AML-193 (cell line): ENCODE measurements around the gene STX8.

Experiments
- DNase-seq, 2 experiments: peaks; one replicate each; lab custom pipeline; 2025; lab: John Stamatoyannopoulos, UW

Gene STX8

DNA sequence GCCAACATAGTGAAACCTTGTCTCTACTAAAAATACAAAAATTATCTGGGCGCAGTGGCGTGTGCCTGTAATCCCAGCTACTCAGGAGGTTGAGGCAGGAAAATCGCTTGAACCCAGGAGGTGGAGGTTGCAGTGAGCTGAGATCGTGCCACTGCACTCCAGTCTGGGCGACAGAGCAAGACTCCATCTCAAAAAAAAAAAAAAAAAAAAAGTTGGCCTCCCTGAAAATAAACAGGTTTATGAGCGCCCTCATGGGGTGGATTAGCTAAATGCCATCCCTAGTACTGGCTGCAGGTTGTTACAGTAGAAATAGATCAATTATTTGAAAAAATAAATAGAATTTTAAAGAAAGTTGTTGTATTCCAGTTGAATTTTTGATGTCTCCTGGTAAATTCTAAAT is 20.9 kb downstream of the STX8 start:
- peak; percentile 1 to 4 for DNase-seq

DNA sequence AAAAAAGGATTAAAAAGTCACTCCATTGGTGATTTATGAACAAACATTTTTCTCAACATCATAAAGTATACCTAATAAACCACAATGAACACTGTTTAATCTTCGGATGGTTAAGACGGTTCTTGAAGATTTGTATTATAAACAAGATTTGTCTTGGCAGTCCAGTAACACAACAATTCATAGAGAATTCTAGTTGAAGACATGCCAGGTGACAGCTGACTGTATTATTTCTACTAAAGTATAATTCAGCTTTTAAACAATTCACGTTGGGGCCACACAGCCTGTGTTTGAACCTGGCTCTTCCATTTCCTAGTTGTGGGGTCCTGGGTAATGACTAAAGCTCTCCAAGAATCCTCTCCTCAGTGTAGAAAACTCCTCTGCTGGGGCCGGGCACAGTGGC is 22.0 kb downstream of the STX8 start:
- DNase-seq: no peak

DNA sequence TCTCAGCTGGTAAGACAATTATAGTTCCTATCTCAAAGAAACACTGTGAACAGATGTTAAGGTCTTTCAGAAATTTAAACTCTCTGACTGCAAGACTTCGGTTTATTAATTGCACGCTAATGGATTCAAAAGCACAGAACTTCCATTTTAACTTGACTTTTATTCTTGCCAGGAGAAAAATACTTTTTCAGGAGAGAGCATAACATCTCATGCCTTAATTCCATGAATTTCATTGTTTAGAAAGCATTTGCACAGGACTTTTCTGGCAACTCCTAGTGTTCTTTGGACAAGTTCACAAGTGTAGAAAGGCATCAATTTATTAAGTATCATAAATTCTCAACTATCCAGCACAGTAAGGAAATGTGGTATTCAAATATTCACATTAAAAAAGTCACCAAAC is 22.4 kb downstream of the STX8 start:
- no peak for DNase-seq

DNA sequence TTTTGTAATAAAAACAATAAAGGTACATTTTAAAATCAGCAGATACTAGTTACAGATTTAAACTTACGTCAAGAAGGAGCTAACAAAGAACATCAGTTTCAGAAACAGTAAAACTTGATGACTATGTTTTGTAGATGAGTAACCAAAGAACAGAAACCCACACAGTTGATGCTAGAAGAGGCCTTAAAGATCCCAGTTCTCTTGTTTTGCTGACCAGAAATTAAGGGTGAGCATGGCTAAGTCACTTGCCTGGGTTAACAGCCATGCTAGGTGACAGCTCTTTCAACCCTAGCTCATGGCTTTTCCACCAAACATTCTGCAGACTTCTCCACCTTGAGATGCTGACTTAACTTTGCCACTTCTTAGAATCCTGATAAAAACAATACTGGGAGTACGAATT is 26.4 kb downstream of the STX8 start:
- no peak for DNase-seq

DNA sequence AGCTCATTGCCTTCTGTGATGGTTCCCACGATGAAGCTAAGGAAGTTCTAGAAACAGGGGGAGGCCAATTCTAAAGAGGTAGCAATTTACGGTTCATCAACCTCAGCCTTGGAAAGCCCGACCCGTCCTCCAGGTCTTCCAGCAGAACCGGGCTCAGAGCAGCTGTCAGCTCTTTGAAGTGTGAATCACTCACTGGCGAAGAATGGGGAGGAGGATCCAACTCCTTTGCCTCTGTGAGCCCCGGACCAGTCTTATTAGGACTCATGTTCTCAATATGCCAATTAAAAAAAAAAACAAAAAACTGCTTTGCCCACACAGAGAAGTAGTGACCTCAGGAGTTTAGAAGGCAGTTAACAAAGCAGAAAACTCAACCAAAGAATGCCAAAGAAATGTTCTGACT is 31.4 kb downstream of the STX8 start:
- no peak for DNase-seq

DNA sequence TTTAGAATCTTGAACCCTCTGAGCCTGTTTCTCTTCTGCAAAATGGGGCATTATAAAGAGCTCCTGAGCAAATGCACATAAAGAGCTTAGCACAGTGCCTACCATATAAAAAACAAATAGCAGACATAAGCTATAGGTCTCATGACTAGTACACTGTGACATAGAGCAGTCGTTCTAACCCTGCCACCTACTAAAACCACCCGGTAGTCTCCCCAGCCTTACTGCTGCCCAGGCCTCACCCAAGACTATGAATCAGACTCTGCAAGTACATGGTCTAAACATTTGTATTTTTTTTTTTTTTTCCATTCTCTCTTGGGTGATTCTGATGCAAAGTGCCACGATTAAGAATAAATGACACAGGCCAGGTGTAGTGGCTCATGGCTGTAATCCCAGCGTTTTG is 33.9 kb downstream of the STX8 start:
- no peak for DNase-seq

DNA sequence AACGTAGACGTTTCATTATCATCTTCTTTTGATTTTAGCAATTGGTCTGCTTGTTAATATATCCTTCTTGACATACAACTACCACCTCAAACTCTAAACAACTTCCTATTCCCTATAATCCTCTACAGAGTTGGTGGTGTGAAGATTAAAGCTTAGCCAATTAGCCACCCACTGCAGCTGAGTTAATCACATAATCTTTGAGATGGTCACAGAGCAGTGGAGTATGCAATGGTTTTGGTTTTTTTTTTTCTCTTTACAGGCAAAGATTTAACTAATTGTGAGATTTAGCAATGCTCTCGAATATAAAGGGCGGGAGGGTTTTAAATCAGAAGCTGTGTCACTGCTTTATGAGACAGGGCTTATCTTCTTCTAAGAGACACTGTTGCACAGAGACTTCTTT is 37.0 kb downstream of the STX8 start:
- no peak for DNase-seq

DNA sequence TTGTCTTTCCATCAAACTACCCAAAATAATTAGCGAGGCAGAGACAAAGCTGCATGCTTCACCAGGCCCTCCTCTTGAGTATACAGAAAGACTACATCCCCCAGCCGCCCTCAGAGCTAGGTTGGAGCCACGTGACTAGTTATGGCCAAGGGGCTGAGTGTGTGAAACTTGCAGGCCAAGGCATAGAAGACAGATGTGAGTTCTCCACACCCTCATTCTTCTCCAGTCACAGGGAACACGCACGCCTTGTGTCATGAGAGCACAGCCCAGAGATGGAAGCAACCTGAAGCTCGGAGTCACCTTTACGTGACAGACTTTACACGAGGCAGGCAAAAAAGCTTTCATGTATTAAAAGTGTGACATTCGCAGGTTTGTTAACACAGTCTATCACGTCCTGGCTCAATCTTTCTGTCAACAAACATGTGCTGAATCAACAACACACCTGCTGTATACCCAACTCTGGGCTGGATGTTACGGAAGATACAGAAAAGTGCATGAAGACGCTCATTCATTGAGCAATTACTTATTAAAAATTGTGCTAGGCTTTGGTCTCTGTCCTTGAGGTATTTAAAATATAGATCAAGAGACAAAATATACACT is 38.3 kb downstream of the STX8 start:
- no peak for DNase-seq

GRCh38 chr17:9536061-9536460 is 39.6 kb downstream of the STX8 start:
- DNase-seq: no peak

GRCh38 chr17:9533441-9533840 is 42.2 kb downstream of the STX8 start:
- DNase-seq: no peak

DNA sequence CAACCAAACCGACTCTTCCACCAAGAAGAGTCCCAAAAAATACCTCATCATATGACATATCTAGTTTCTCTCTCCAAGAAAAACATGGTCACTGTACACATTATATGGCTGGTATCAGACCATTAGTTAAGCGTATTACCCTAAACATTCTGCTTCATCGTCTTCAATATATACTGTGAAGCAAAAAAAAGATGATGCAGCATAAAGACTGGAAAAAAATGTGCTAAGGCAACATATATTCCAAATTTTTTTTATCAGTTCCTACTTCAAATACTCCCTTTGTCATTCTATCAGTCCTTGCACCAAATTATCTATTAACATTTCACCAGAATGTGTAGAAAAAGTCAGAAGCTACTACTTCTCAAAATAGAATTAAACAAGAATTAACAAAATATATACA is 42.9 kb downstream of the STX8 start:
- DNase-seq: no peak

- DNase-seq: no peak
These were observed 44.6 kb downstream of the STX8 start for GRCh38 chr17:9531034-9531433.

DNA sequence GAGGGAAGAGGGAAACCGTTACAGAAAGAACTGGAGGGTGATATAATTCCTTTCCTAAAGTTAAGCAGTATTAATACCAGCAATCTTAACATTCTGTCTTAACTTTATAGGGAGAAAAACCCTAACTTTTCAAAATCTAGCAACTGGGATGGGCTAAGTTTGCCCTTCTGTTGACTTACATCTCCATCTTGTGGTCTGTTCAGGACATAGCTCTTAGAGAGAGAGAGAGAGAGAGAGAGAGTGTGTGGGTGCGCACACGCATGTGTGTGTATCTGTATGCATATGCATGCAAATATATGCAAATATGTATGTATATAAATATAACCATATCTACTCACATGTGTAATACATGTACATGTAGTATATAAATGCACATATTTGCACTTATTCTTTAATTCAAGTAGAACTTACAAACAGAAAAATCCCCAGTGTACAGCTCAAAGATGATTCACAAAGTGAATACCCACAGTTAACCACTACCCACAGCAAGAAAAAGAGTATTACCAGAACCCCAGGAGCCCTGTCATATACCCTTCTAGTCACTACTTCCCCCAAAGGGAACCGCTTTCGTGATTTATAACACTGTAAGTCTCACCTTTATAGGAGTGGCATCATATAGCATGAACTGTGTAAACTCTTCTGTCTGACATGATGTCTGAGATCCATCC is 46.5 kb downstream of the STX8 start:
- DNase-seq: no peak

DNA sequence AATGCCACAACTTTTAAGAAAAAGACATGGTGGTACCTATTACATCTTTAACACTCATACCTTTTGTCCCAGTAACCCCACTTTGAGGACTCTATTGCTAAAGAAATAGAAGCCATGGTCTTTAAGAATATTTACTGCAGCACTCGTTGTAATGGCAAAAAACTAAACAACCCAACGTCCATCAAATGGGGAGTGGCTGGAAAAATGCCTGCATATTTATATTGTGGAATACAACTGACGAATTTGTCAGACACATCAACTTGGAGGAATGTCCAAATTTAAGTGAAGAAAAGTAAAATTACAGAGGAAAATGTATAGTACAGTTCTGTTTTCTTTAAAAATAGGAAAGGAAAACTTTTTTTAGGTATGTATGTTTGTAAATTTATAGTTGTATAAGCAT is 47.8 kb downstream of the STX8 start:
- DNase-seq: no peak

DNA sequence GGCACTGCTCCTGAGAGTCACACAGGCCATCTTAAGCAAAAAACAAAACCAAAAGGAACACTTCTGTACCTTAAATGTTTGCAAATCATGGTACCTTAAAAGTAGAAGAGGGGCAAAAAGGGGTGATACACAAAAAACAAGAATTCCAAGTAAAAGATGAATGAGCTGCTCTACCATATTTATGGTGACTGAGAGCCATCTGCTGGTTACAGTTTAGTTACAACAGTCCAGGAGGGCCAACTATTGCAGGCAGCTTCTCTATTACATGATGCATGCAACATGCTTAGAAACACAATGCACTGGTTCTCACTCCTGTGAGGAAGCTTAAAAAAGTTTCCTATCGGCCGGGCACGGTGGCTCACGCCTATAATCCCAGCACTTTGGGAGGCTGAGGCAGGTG is 53.5 kb downstream of the STX8 start:
- peak; percentile 10 to 18 for DNase-seq

DNA sequence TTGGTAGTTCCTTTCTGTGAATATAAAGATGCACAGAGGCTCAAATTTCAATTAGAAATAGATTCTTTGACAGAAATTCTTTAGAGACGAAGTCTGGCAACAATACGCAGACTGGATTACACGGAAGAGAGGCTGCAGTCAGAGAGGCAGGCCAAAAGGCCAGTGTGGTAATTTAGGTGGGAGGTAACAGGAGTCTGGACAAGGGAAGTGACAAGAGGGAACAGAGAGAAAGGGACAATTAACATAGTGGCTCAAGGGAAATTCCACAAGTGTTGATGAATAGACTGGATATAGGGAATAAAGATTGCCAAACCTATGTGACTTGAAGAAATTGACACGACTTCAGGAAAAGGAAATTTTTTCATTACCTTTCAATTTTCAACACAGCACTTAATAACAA is 54.6 kb downstream of the STX8 start:
- DNase-seq: no peak

DNA sequence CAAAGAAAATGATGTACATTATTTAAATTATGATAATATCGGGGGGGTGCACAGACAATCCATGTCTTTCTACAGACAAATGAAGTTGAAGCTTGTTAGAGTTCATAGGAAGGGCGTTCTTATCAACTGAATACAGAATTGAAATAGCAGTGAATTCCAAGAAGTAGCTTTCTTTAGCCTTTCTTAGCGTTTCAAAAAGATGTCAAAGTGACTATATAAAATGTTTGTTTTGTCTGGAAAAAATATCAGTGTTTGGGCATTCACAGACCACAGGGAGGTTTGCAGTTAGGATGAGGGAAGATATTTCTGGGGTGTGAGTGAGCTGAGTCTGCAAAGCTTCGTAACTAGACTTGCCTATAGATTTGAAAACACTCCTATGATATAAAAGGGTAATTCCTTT is 55.0 kb downstream of the STX8 start:
- no peak for DNase-seq

DNA sequence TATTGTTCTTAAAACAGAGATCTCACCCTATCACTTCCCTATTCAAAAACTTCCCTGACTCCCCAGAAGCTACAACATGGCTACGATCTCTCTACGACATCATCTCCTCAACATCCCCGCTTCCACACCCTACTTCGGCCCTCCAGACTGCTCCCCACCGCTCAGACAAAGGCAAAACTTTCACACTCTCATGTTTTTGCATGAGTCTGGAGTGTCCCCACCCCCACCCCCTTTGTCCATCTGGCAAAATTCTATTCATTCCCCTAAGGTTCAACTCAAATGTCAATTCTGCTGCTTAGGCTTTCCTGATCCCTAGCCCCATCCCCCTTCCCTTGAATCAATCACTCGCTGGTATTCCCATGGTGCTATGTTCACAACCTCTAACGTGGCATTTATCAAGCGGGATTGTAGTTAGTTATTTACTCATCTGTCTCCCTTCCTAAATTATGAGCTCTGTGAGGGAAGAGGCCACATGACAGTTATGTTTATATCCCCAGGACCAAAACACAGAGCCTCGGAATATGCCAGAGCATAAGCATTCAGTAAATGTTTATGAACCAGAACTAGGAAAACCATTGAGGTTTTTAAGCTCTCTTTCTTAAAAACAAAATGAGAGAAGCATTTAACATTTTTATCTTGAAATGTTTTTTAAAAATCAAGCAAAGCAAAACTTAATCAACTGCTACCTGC is 55.9 kb downstream of the STX8 start:
- no peak for DNase-seq

- no peak for DNase-seq
These were observed 58.2 kb downstream of the STX8 start for GRCh38 chr17:9517396-9517795.

DNA sequence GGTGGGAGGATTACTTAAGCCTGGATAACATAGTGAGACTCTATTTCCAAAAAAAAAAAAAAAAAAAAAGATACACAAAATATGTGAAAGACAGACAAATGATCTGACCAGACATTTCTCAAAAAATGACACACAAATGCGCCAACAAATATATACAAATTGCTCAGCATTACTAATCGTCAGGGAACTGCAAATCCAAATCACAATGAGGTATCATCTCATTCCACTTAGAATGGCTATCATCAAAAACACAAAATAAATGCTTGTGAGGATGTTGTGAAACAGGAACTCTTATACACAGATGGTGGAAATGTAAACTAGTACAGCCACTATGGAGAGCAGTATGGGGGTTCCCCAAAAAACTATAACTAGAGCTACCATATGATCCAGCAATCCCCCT is 62.4 kb downstream of the STX8 start:
- DNase-seq: peak in 1 of 2 experiments; percentile 3

DNA sequence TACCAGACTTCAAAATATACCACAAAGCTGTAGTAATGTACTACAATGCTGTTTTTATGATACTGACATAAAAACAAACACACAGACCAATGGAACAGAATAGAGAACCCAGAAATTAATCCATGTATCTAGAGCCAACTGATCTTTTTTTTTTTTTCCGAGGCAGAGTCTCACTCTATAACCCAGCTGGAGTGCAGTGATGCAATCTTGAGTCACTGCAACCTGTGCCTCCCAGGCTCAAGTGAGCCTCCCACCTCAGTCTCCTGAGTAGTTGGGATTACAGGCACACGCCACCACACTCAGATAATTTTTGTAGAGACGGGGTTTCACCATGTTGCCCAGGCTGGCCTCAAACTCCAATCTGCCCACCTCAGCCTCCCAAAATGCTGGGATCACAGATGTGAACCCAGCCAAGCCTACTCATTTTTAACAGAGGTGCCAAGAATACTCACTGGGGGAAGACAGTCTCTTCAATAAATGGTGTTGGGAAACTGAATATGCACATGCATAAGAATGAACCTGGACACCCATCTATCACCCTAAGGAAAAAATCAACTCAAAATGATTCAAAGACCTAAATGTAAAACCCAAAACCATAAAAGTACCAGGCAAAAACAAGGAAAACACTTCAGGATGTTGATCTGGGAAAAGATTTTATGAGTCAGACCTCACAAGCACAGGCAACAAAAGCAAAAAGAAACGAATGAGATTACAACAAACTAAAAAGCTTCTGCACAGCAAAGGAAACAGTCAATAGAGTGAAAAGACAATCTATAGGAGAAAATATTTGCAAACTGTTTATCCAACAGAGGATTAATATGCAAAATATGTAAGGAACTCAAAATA is 63.1 kb downstream of the STX8 start:
- DNase-seq: no peak

GRCh38 chr17:9509236-9509816 is 66.3 kb downstream of the STX8 start:
- DNase-seq: no peak
